ENCODE measurements around the gene PPP2R5C. TPM values are rescaled to one million over a fixed set of nuclear protein-coding genes. Genes with fewer than 3 reads are reported as not detected.

The PPP2R5C gene
- total RNA-seq, 1 experiment from 2014 or later = 120 TPM

- intact Hi-C loops (cut with micrococcal nuclease; ENCODE audit: unreplicated experiment) = no loop called here
- Mint-ChIP-seq H3K4me3 (ENCODE audit: low read depth, unreplicated experiment) (no peak overlapping the region), H3K9me3 (ENCODE audit: low read depth, unreplicated experiment) (no peaks in the 10 kb centered on the region), H3K27me3 (ENCODE audit: unreplicated experiment) (no peaks in the 10 kb centered on the region), H3K27ac (ENCODE audit: unreplicated experiment) (no peak overlapping the region), H3K4me1 (ENCODE audit: low read depth, unreplicated experiment) (no peaks in the 10 kb centered on the region), H3K36me3 (ENCODE audit: insufficient read depth, unreplicated experiment) (peaks cover 5% of the 10 kb centered on the region)
- no peak for TF ChIP-seq CTCF (IDR thresholded peaks at IDR 0.05; ENCODE audit: unreplicated experiment)
- CTCF ChIA-PET = no interaction called here
- no TSS peak for BruUV-seq (replicated peaks)
- no peak for DNase-seq
These were observed 117.5 kb downstream of the PPP2R5C start for GRCh38 chr14:101878822-101879528.

- no peaks in the 10 kb centered on the region for H3K27me3 Mint-ChIP-seq (ENCODE audit: unreplicated experiment)
- peaks cover 5% of the 10 kb centered on the region for H3K36me3 Mint-ChIP-seq (ENCODE audit: insufficient read depth, unreplicated experiment)
- H3K9me3 Mint-ChIP-seq (ENCODE audit: low read depth, unreplicated experiment) = no peaks in the 10 kb centered on the region
- no peak overlapping the region for H3K4me3 Mint-ChIP-seq (ENCODE audit: low read depth, unreplicated experiment)
- no peak overlapping the region for H3K27ac Mint-ChIP-seq (ENCODE audit: unreplicated experiment)
- no peaks in the 10 kb centered on the region for H3K4me1 Mint-ChIP-seq (ENCODE audit: low read depth, unreplicated experiment)
- CTCF ChIA-PET = interaction anchor here (1.0 kb wide), 1 partner anchor 14 kb away, joined by 3 read pairs; no protein-coding TSS in a partner anchor
- BruUV-seq (replicated peaks) = no TSS peak
- TF ChIP-seq CTCF (IDR thresholded peaks at IDR 0.05; ENCODE audit: unreplicated experiment) = no peak
- intact Hi-C loops (cut with micrococcal nuclease; ENCODE audit: unreplicated experiment) = no loop called here
- DNase-seq = no peak
These were observed 118.2 kb downstream of the PPP2R5C start for GRCh38 chr14:101879529-101880336.

GRCh38 chr14:101881426-101881825 is 119.9 kb downstream of the PPP2R5C start:
- Mint-ChIP-seq H3K36me3 (ENCODE audit: insufficient read depth, unreplicated experiment) (peaks cover 6% of the 10 kb centered on the region), H3K27ac (ENCODE audit: unreplicated experiment) (no peak overlapping the region), H3K9me3 (ENCODE audit: low read depth, unreplicated experiment) (no peaks in the 10 kb centered on the region), H3K4me3 (ENCODE audit: low read depth, unreplicated experiment) (no peak overlapping the region), H3K27me3 (ENCODE audit: unreplicated experiment) (no peaks in the 10 kb centered on the region), H3K4me1 (ENCODE audit: low read depth, unreplicated experiment) (no peaks in the 10 kb centered on the region)
- no peak for DNase-seq
- no peak for TF ChIP-seq CTCF (IDR thresholded peaks at IDR 0.05; ENCODE audit: unreplicated experiment)
- CTCF ChIA-PET = no interaction called here
- intact Hi-C loops (cut with micrococcal nuclease; ENCODE audit: unreplicated experiment) = no loop called here
- no TSS peak for BruUV-seq (replicated peaks)

GRCh38 chr14:101882141-101882935 is 120.8 kb downstream of the PPP2R5C start:
- Mint-ChIP-seq H3K36me3 (ENCODE audit: insufficient read depth, unreplicated experiment) (peaks cover 16% of the 10 kb centered on the region), H3K4me3 (ENCODE audit: low read depth, unreplicated experiment) (no peak overlapping the region), H3K27me3 (ENCODE audit: unreplicated experiment) (no peaks in the 10 kb centered on the region), H3K9me3 (ENCODE audit: low read depth, unreplicated experiment) (no peaks in the 10 kb centered on the region), H3K27ac (ENCODE audit: unreplicated experiment) (no peak overlapping the region), H3K4me1 (ENCODE audit: low read depth, unreplicated experiment) (no peaks in the 10 kb centered on the region)
- TF ChIP-seq CTCF (IDR thresholded peaks at IDR 0.05; ENCODE audit: unreplicated experiment) = no peak
- BruUV-seq (replicated peaks) = no TSS peak
- intact Hi-C loops (cut with micrococcal nuclease; ENCODE audit: unreplicated experiment) = no loop called here
- CTCF ChIA-PET = interaction anchor here (0.6 kb wide), 1 partner anchor 1398 kb away, joined by 6 read pairs; no protein-coding TSS in a partner anchor
- DNase-seq = no peak
